Activated B cell treated with CpG ODN at 0.5 μM for 24 hours (primary cell): ENCODE results near the gene CTBP1. TPM values are rescaled to one million over a fixed set of nuclear protein-coding genes. Genes with fewer than 3 reads are reported as not detected.

Experiments
- ATAC-seq: fragments of 200-7000 bp; cut with Tn5 transposase; one replicate; pipeline ENCODE4 v1.10.0; 2021; ENCODE audit warnings: low read depth, mild to moderate bottlenecking, moderate library complexity
- CTCF ChIA-PET: fragments of 350-600 bp; sonication (Branson Sonifier 250); formaldehyde crosslinking; loops from one replicate; lab custom pipeline; 2021; ENCODE audit warnings: antibody characterized with exemption; lab: Charles Lee
- POLR2A ChIA-PET: fragments of 350-600 bp; sonication (Branson Sonifier 250); formaldehyde crosslinking; loops from one replicate; lab custom pipeline; 2021; ENCODE audit warnings: antibody characterized with exemption; lab: Charles Lee
- DNase-seq: peaks from one replicate; pipeline ENCODE4 v3.0.0; 2022
- H3K27ac Mint-ChIP-seq: one replicate; pipeline ENCODE4 v1.8.0; 2020; ENCODE audit warnings: mixed read lengths
- H3K27me3 Mint-ChIP-seq: one replicate; pipeline ENCODE4 v1.8.0; 2021; ENCODE audit warnings: mixed read lengths
- H3K36me3 Mint-ChIP-seq: one replicate; pipeline ENCODE4 v1.8.0; 2021; ENCODE audit warnings: low read depth, mixed read lengths
- H3K4me1 Mint-ChIP-seq: one replicate; pipeline ENCODE4 v1.8.0; 2021; ENCODE audit warnings: mixed read lengths
- H3K4me3 Mint-ChIP-seq: one replicate; pipeline ENCODE4 v1.8.0; 2020; ENCODE audit warnings: mild to moderate bottlenecking, mixed read lengths
- H3K9me3 Mint-ChIP-seq: one replicate; pipeline ENCODE4 v1.8.0; 2020; ENCODE audit warnings: mixed read lengths
- CTCF ChIP-seq: fragments of 200-600 bp; IDR thresholded peaks from one replicate; pipeline ENCODE4 v1.8.0; 2022; ENCODE audit warnings: antibody characterized with exemption, mild to moderate bottlenecking
- intact Hi-C: fragments of 100-400 bp; cut with micrococcal nuclease; formaldehyde crosslinking; loops from one replicate; pipeline ENCODE4 v1.15.1; 2024
- total RNA-seq: library from RNA; stranded (reverse); gene quantifications from 2 replicates; pipeline ENCODE4 v1.2.3, GENCODE V29; 2022

Gene CTBP1
- total RNA-seq, 1 donor from 2014 or later = 175 TPM

GRCh38 chr4:1255151-1255550, 6.2 kb upstream of the CTBP1 start:
- H3K4me1 Mint-ChIP-seq = peaks cover 33% of the 10 kb centered on the region
- ChIA-PET CTCF (interaction anchor here (1.5 kb wide), 1 partner anchor 13 kb away, joined by 8 read pairs; no protein-coding TSS in a partner anchor), POLR2A (no interaction called here)
- H3K36me3 Mint-ChIP-seq = peaks cover 4% of the 10 kb centered on the region
- peaks cover 7% of the 10 kb centered on the region for H3K9me3 Mint-ChIP-seq
- TF ChIP-seq CTCF = no peak
- no peak for ATAC-seq
- no peak overlapping the region for H3K27ac Mint-ChIP-seq
- H3K27me3 Mint-ChIP-seq = no peaks in the 10 kb centered on the region
- no peak overlapping the region for H3K4me3 Mint-ChIP-seq
- DNase-seq = no peak
- intact Hi-C loops = no loop called here

GRCh38 chr4:1253831-1254230, 4.9 kb upstream of the CTBP1 start:
- H3K36me3 Mint-ChIP-seq = peaks cover 6% of the 10 kb centered on the region
- no peaks in the 10 kb centered on the region for H3K27me3 Mint-ChIP-seq
- ChIA-PET CTCF (no interaction called here), POLR2A (no interaction called here)
- DNase-seq = no peak
- intact Hi-C loops = no loop called here
- ATAC-seq = no peak
- H3K4me3 Mint-ChIP-seq = no peak overlapping the region
- peaks cover 7% of the 10 kb centered on the region for H3K9me3 Mint-ChIP-seq
- peaks cover 30% of the 10 kb centered on the region for H3K4me1 Mint-ChIP-seq
- no peak overlapping the region for H3K27ac Mint-ChIP-seq
- no peak for TF ChIP-seq CTCF

GRCh38 chr4:1252928-1253492, 4.1 kb upstream of the CTBP1 start:
- no peak for ATAC-seq
- H3K4me1 Mint-ChIP-seq = peaks cover 30% of the 10 kb centered on the region
- ChIA-PET POLR2A (interaction anchor here (0.9 kb wide), 1 partner anchor 15 kb away, joined by 3 read pairs; no protein-coding TSS in a partner anchor), CTCF (no interaction called here)
- H3K36me3 Mint-ChIP-seq = peaks cover 6% of the 10 kb centered on the region
- H3K9me3 Mint-ChIP-seq = peaks cover 7% of the 10 kb centered on the region
- no peak for DNase-seq
- H3K27ac Mint-ChIP-seq = no peak overlapping the region
- no peaks in the 10 kb centered on the region for H3K27me3 Mint-ChIP-seq
- intact Hi-C loops = no loop called here
- H3K4me3 Mint-ChIP-seq = no peak overlapping the region
- no peak for TF ChIP-seq CTCF

- peaks cover 36% of the 10 kb centered on the region for H3K4me1 Mint-ChIP-seq
These were observed 2.8 kb upstream of the CTBP1 start for GRCh38 chr4:1251773-1252066.

More at GRCh38 chr4:1251773-1252066, 2.8 kb upstream of the CTBP1 start:
- peaks cover 6% of the 10 kb centered on the region for H3K36me3 Mint-ChIP-seq
- H3K27me3 Mint-ChIP-seq = no peaks in the 10 kb centered on the region
- ATAC-seq = no peak
- H3K4me3 Mint-ChIP-seq = peak overlapping the region; percentile 46
- peaks cover 6% of the 10 kb centered on the region for H3K9me3 Mint-ChIP-seq
- intact Hi-C loops = no loop called here
- ChIA-PET CTCF (no interaction called here), POLR2A (no interaction called here)
- no peak for DNase-seq
- peak overlapping the region; percentile 35 for H3K27ac Mint-ChIP-seq
- TF ChIP-seq CTCF = no peak
